Mesothelial cell of epicardium (in vitro differentiated cells): ENCODE data around the gene FBXL16. TPM values are rescaled to one million over a fixed set of nuclear protein-coding genes. Genes with fewer than 3 reads are reported as not detected.

Experiments
- DNase-seq, 2 experiments: peaks; one replicate each; pipeline ENCODE4 v3.0.0; 2021; ENCODE audit warnings: low spot score in 2 of 2; ENCODE audit not compliant: unreplicated experiment in 2 of 2
- H3K27ac Mint-ChIP-seq: 2 replicates; pipeline ENCODE4 v1.8.0; 2021; ENCODE audit warnings: mixed read lengths
- H3K27me3 Mint-ChIP-seq: 2 replicates; pipeline ENCODE4 v1.8.0; 2021; ENCODE audit warnings: low read depth, mixed read lengths
- H3K36me3 Mint-ChIP-seq: 2 replicates; pipeline ENCODE4 v1.8.0; 2021; ENCODE audit warnings: mixed read lengths
- H3K4me1 Mint-ChIP-seq: 2 replicates; pipeline ENCODE4 v1.8.0; 2021; ENCODE audit warnings: mixed read lengths
- H3K4me3 Mint-ChIP-seq: 2 replicates; pipeline ENCODE4 v1.8.0; 2021; ENCODE audit warnings: mild to moderate bottlenecking, moderate library complexity, mixed read lengths
- H3K9me3 Mint-ChIP-seq: 2 replicates; pipeline ENCODE4 v1.8.0; 2021; ENCODE audit warnings: mixed read lengths
- CTCF ChIP-seq: fragments of 200-600 bp; sonication (generic); IDR thresholded peaks from one replicate; pipeline ENCODE4 v1.5.0; 2021; ENCODE audit warnings: antibody characterized with exemption; ENCODE audit not compliant: unreplicated experiment
- total RNA-seq: library from RNA; stranded (reverse); gene quantifications from 3 replicates; pipeline ENCODE4 v1.2.1, GENCODE V29; 2021

The FBXL16 gene
- total RNA-seq, 1 donor from 2014 or later: 0.85 TPM

- Mint-ChIP-seq H3K4me1 (no peaks in the 10 kb centered on the region), H3K27me3 (peaks cover 1% of the 10 kb centered on the region), H3K27ac (no peak overlapping the region), H3K9me3 (no peaks in the 10 kb centered on the region), H3K36me3 (peaks cover 6% of the 10 kb centered on the region), H3K4me3 (no peak overlapping the region)
- DNase-seq: no peak
- TF ChIP-seq CTCF: no peak
Measured at GRCh38 chr16:732332-732731, 26.7 kb upstream of the FBXL16 start.

DNA sequence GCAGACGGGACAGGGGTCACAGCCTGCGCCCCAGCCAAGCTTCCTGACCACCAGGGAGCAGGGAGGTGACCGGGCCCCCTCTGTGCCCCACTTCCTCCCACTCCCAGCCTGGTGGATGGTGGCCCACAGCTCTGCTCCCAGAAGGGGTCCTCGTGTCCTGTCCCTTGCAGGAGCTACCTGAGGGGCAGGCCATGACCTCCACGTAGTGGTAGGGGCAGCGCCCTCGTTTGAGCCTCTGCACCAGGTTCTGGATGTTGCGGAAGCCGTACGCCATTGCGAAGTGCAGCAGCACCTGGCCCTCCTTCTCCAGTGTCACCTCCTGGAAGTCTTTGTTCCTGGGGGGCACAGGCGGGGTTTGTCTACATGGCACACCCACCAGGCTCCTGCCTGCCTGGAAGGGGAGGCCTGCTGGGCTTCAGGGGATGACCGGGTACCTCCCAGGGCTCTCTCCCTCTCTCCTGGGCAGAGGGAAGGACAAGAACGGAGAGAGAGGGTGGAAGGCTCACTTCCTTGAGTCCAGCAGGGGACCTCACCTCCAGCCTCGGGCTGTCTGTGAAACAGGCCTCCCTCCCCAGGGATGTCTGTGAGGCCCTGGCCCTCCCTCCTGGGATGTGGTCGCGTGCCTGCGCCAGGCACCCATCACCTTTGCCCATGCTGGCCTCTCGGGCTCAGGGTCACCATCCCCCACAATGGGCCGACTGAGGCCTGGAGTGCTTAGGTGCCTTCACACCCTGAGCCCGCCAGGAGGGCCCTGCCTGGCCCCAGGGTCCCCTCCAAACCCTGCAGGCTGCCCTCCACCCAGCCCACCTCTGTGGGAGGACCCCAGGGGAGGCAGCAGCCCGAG is 25.3 kb upstream of the FBXL16 start:
- no peak for DNase-seq
- no peak overlapping the region for H3K27ac Mint-ChIP-seq
- H3K4me3 Mint-ChIP-seq: no peak overlapping the region
- no peaks in the 10 kb centered on the region for H3K4me1 Mint-ChIP-seq
- no peak for TF ChIP-seq CTCF
- no peaks in the 10 kb centered on the region for H3K9me3 Mint-ChIP-seq
- H3K36me3 Mint-ChIP-seq: peaks cover 6% of the 10 kb centered on the region
- H3K27me3 Mint-ChIP-seq: peaks cover 9% of the 10 kb centered on the region

DNA sequence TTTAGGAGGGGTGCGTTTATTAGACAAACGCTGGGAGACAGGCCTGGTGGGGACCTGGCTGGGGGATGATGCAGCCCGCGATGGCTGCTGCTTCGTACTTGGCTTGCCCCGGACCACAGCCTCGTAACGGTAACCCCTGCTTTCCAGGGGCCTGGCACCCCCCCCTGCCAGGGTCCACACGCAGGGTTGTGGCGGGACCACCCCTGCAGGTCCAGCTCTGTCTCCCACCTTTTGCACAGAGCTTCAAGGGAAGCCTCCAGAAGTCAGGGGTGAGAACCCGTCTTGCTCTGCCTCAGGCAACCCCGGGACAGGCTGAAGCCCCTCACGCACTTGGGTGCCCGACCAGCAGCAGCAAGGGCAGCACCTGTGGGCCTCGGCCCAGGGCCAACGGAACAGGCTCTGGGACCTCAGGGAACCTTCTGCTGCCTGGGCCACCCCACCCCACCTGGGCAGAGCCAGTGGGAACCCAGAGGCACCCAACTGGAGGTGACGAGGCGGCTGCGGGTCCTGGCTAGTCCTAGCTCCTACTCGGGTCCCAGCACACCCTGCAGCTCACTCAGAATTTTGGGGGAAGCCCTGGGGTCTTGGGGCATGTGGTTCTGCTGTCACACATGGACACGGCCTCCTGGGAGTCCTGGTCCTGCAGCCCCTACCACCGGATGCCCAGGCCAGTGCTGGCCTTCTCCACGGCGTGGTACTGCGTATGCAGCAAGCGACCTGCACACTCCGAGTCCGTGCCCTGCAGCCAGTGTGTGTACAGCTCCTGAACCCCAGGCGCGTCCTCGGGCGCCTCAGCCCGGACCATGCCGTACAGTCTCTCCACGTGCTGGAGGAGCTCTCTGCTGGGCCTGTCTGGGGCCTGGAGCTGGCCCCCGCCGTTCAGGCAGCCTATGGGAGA is 24.4 kb upstream of the FBXL16 start:
- Mint-ChIP-seq H3K36me3 (peaks cover 1% of the 10 kb centered on the region), H3K4me3 (no peak overlapping the region), H3K27me3 (peaks cover 18% of the 10 kb centered on the region), H3K4me1 (no peaks in the 10 kb centered on the region), H3K27ac (no peak overlapping the region), H3K9me3 (no peaks in the 10 kb centered on the region)
- no peak for TF ChIP-seq CTCF
- no peak for DNase-seq

GRCh38 chr16:728890-729744 is 23.5 kb upstream of the FBXL16 start:
- H3K36me3 Mint-ChIP-seq: peaks cover 1% of the 10 kb centered on the region
- H3K9me3 Mint-ChIP-seq: no peaks in the 10 kb centered on the region
- H3K27ac Mint-ChIP-seq: no peak overlapping the region
- no peak for TF ChIP-seq CTCF
- no peak for DNase-seq
- H3K4me3 Mint-ChIP-seq: no peak overlapping the region
- peaks cover 18% of the 10 kb centered on the region for H3K27me3 Mint-ChIP-seq
- H3K4me1 Mint-ChIP-seq: no peaks in the 10 kb centered on the region
